ENCODE measurements around the gene MYO1H.
"Not testable (repeated sequence)": the region's sequence is repeated elsewhere in the genome, so short reads cannot be mapped to it uniquely, and the experiment has no call there.

Gene MYO1H, protein sequence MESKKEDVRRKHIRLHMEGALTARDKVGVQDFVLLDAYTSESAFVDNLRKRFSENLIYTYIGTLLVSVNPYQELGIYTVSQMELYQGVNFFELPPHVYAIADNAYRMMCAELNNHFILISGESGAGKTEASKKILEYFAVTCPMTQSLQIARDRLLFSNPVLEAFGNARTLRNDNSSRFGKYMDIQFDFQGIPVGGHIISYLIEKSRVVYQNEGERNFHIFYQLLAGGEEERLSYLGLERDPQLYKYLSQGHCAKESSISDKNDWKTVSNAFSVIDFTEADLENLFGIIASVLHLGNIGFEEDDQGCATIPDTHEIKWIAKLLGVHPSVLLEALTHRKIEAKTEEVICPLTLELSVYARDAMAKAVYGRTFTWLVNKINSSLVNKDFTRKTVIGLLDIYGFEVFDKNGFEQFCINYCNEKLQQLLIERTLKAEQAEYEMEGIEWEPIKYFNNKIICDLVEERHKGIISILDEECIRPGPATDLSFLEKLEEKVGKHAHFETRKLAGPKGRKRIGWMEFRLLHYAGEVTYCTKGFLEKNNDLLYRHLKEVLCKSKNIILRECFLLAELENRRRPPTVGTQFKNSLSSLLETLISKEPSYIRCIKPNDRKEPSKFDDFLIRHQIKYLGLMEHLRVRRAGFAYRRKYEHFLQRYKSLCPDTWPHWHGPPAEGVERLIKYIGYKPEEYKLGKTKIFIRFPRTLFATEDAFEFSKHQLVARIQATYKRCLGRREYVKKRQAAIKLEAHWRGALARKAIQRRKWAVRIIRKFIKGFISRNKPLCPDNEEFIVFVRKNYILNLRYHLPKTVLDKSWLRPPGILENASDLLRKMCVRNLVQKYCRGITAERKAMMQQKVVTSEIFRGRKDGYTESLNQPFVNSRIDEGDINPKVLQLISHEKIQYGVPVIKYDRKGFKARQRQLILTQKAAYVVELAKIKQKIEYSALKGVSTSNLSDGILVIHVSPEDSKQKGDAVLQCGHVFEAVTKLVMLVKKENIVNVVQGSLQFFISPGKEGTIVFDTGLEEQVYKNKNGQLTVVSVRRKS

DNA sequence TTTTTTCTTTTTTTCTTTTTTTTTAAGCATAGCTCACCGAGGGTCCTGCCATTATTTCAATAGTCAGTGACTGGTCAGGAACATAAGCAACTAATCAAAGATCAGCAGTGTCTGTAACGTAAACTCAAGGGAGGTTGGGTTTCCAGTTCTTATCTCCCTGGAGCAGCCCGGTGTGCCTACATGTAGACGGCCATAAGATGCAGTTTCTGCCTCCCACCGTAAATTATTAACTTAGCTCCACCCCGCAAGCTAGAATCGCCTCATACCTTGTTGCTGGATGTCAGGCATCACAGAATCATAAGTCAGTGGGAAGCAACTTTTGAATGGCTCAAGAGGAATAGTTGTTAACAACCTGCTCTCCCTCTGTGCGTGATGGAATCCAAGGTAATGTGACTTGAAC, at the start of gene MYO1H:
Gene MYO1H, plus strand, starts transcription at position 312 of the 400 bp plus-strand sequence. Its CDS starts 61 bp downstream, at position 373.
- DNase-seq: no peak

DNA sequence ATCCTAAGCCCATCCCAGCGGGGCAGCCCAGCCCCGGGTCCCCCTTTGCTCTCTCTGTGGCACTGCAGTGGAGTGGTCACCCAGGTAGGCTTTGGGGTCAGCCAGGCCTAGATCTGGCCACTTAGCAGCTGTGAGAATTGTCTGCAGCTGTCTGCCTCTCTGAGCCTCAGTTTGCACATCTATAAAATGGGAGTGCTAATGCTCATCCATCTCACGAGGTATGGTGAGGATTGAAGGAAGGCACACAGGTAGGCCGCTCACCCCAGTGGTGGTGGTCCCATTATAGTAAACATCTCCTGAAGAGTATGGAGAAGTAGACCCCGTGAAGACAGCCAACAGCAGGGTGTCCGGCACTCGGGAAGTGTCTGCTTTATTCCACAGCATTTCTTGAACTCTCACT, 47.9 kb upstream of the MYO1H start:
- DNase-seq: no peak

DNA sequence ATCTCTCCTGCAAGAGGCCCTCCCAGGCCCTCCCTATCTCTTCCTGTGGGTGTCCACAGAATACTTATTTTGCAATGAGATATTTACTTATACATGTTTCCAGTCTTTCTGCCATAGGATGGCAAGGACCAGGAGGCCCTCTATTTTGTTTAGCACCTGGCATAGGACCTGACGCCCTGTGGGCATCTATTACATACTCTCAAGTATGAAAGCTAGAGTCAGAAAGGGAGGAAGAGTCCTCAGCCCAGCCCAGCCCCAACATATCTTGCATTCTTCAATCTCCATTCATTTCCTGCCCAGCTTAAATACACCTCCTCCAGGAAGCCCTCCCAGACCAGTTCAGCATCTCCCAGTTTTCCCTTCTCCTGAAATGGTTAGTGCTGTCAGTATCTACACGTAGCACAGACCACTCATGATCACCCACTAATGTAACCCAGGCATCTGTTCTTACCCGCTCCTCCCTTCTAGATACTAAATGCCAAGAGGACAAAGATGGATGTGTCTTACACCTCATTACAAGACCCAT, 46.0 kb upstream of the MYO1H start:
- no peak for DNase-seq

DNA sequence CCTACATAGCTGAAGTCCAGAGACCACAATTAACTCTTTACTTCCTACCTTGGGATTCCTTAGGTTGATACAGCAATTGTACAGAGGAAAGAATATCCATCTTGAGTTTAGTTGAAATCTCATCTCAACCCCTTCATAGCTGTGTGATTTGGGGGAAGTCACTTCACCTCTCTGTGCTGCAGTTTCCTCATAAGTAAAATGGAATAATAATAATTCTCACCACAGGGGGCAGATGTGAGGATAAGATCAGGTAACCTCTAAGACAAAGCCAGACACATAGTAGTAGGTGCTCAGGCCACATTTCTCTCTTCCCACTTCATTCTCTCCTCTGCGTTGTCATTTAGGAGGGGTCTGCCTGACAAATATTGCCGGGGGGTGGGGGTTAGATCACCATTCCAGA, 45.3 kb upstream of the MYO1H start:
- no peak for DNase-seq

DNA sequence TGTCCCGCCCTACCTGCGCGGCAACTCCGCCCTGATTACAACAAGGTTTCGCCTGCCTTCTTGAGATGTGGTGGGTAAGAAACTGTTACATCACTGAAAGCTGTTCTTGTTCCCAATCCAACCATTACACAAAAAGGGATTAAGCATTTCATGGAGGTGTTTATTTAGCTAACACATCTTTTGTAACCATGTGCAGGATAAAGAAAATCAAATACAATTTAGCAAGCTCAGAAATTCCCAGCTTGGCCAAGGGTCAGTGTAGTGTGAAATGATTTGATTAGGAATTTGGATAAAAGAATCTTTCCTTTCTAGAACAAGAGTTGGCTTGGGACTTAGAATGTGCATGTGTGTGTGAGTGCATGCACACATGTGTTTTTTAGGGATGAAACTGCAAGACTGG, 44.9 kb upstream of the MYO1H start:
- no peak for DNase-seq

DNA sequence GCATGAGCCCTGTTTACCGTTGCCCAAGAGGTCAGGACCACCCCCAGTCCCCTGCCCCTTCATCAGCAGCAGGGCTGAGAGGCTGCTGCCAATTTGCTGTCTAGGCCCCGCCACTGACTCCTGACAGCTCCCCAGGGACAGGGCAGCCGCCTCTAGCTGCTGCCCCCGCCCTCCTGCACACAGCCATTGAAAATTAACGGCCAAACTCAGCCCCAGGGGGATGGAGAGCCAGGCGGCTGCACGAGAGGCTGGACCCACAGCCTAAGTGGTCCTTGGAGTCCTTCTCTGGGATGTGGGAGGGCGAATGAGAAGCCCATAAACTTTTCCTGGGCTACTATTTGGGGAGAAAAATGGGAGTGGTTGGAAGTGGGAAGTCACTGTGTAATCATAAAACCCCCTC, 43.2 kb upstream of the MYO1H start:
- no peak for DNase-seq

DNA sequence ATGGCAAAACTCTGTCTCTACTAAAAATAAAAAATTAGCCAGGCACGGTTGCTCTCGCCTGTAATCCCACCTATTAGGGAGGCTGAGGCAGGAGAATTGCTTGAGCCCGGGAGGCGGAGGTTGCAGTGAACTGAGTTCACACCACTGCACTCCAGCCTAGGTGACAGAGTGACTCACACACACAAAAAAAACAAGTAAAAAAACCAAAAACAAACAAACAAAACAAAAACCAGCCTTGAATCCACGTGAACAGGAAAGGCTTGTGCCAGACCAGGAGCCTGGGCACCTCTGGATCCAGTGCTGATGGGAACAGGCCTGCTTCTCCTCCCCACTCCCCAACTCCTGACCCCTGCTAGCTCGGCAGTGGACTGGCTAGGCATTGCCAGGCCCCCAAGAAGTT, 42.2 kb upstream of the MYO1H start:
- DNase-seq: no peak

DNA sequence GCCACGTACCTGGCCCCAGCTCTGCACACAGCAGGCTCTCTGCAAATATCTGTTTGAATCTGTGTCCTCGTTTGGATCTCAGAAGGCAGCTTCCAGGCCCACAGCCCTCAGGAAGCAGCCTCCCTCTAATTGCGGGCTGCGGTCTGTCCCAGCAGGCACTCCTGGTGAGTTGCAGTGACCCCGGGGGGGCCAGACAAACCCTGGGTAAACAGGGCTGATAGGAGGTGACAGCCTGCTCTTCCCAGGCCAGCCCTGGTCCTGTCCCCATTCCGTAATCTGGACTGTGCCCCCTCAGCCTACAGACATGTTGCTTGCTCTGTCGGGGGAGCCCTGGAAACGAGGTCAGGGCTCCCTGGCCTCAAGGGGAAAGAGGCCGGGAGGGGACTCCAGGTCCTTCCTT, 40.6 kb upstream of the MYO1H start:
- no peak for DNase-seq

DNA sequence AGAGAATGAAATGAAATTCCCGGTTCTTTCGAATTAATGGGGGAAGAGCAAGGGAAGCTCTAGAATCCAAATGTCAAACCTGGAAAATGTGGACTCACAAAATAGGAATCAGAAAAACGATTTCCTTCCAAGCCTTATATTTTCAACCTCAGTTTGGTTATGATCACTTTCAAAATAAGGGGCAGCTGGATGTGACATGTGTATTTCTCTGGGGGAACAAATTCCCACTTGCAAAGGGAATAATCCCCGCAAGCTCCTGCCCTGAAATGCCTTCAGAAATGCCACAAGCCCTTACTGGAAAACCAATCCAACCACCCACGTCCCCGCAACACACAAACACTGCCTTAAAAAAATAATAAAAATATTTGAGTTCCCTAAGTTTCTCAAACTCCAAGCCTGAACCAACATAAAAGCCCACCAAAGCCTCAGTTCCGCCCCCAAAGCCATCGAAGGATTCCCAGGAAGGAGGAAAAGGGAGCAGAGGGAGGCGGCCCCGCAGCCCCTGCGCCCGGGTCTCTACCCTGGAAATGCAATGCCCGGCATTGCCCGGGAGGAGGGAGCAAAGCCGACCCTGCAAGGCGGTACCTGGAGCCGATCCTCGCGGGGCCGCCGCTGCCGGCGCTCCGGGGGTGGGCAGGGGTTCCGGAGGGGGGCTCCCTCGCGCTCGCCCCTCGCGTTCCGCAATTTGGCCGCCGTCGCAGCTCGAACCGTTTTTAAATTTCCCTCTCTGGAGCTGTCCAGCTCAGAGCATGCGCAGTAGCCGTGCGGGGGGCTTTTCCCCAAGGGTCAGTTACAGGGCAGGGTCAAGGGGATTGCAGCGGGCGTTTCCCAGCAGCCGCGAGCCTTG, 38.9 kb upstream of the MYO1H start, which contains the start of gene FOXN4:
Gene FOXN4, minus strand, starts transcription at position 751 of the 847 bp plus-strand sequence. CDS start 963 bp downstream, outside the sequence.
- no peak for DNase-seq

DNA sequence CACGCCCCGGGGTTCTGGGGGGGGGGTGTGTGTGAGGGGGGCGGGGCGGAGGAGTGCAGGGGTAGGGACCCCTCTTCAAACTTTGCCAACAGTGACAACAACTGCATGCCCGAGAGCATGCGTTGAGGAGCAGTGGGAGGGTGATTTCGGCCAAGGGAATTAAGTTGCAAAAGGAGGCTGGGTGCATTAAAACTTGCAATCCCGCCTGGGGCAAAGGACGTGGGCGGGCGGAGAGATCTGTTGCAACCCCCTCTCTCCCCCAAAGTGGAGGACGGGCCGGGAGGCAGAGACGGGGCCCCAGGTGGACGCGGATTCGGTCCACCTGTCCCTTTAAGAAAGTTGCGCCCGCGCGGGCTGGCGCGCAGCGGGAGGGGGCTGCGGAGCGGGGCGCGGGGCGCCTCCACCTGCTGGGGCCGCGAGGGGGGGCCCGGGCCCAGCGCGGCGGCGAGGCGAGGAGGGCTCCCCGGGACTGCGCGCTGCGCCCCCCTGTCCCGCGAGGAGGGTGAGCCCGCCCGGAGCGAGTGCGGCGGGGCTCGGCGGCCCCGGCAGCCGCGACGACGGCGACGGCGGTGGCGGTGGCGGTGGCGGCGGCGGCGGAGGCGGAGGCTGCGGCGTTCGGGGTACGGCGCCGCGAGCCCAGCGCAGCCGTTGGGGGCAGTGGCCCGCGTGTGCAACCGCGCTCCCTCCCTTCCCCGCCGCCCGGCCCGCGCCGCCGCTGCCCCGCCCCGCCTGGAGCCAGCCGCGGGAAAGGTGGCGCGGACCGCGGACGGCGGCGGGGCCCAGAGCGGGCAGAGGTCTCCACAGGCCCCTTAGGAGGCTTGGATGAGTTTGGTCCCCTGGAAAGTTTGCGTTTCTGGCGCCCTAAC, 38.1 kb upstream of the MYO1H start:
- DNase-seq: no peak

DNA sequence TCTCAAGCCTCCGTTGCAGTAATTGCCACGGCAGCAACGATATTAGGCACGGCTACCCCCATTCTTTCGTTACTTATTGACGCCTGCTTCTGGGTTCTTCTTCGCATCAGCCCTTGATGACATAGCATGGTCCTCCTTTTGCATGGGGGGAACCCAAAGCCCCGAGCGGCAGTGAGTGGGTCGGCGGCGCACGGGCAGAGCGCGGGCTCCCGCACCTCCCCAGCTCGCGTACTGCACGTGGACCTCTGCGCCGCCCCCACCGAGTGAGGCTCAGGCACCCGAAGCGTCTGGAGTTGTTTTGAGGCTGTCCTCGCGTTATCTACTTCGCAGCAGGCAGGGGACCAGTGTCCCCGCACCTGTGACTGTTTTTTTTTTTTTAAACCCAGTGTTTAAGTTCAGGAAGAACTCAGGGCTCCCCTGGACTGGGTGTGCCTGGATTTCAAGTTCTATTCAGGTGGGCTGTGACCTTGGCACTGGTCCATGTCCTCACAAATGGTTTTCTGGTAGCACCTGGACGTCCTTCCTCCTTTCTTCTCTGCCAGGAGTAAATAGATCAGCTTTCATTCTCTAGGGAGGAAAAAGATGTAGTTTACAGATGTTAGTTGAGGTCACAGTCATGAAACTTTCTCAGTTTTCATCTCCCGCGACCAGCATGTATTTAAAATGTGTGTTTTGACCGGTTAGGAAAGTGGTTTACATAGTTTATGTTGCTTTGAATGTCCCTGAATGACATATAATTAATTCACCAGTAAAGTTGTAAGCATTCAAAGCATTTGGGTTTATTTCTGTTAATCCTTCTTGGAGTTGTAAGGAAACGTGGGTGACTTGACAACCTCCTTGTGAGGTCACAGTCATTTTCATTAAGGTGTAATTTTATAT, 37.2 kb upstream of the MYO1H start:
- no peak for DNase-seq

DNA sequence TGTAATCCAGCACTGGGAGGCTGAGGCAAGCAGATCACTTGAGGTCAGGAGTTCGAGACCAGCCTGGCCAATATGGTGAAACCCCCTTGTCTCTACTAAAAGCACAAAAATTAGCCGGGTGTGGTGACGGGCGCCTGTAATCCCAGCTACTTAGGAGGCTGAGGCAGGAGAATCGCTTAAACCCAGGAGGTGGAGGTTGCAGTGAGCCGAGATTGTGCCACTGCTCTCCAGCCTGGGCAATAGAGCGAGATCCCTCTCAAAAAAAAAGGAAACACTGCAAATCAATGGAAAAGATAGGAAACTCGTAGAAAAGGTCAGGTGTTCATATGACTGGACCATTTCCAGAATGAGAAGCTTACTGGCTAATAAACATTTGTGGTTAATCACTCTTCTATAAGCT, 26.4 kb upstream of the MYO1H start:
- not testable (repeated sequence) for DNase-seq

DNA sequence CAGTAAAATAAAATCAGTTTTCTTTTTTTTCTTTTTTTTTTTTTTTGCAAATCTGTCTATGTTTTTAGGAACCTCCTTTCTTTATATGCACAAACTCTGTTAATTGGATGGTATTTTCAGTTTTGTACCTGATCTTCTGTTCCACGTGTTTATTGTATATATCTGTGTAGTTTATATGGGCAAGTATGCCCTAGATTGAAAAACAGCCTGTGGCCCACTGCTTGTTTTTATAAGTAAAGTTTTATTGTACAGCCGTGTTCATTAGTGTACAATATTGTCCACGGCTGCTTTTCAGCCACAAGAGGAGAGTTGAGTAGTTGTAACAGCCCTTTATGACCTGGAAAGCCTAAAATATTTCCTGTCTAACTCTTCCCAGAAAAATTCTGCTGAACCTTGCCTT, 18.7 kb upstream of the MYO1H start:
- DNase-seq: no peak

DNA sequence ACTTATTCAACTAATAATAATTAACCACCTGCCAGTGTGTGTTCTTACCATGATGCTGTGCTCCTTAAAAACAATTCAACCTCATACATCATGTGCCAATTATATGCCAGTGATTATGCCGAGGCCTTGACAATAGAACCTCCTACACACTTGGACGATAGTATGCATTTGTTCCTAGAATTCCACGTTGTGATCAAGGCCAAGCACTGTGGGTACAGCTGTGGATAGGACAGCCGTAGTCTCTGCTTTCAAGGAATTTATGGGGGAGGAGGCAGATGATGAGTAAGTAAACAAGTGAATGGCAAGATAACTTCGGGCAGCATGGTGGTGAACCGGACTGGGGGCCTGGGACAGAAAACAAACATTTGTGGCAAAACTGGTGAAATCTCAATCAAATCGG, 18.0 kb upstream of the MYO1H start:
- DNase-seq: no peak

DNA sequence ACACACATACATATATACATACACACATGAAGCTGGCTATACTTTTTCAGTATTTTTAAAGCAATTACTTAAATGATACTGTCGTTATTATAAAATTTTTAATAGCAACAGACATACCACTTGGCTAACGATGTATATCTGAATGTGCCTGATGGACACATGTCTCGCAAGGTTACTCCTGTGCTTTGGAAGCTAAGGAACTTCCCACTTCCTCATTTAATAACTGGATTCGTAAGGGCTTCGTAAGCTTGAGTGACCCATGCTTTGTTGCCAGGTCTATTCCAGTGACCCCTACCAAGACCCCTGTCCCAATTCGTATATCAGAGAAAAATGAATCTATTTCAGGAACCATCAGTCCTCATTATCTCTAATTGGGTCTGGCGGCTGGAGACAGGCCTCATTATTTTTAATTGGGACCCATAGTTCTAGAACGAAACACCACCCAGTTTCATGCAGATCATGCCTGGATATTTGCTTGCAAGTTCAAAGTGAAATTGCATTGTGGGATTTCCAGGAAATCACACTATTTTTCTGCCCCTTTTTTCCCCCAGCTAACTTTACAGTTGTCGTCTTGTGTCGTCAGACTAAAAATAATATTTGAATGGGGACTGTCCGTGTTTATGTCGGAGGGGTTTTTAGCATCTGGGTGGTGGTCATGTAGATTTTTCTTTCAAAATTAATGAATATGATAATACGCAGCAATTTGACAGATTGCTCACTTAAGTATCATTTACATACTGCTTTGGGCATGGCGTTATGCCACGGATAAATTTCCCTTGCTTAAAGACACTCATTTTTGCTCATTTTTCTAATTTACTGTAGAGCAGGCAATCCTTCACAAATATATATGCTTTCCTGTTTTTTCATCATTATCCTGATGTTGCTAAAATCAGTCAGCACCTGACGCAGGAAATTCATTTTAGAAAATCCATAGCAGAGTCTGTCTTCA, 17.1 kb upstream of the MYO1H start:
- DNase-seq: no peak

DNA sequence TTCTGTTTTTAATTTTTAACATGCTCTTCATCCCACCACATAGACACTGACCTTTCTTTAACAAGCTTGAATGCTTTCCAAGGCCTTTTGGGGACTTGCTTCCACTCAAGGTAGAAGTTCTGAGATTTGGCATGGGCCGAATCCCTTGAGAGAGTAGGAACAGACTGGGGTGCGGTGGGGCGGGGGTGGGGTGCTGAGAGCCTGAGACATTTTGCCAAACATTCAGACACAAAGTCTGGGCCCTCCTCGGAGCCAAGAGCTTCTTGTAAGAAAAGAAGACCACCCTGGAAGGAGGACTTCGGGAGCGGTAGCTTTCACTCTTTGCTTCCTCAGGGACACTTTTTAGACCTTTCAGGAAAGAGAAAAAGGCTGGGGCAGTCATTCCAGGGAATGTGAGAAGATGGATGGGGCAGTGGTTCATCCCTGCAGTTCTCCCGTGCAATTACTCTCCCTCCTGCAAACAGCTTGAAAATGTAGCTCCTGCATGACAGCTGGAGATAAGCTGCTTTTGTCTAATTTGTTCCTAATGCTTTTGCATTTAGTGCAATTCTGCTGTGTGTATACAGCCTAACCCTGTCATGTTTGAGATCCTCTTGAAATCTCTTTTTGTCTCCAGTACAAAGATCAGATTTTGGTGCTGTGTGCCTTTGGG, 16.3 kb upstream of the MYO1H start:
- DNase-seq: no peak

DNA sequence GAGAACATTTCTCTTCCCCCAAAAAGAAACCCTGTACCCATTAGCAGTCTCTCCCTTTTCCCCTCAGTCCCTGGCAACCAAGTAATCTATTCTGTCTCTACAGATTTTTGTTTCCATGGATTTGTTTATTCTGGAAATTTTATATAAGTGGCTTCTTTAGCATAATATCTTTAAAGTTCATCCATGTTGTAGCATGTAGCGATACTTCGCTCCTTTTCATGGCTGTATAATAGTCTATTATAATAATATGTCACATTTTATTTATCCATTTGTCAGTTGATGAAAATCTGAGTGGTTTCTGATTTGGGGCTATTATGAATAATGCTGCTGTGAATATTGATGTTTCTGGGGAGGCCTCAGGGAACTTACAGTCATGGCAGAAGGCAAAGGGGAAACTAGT, 12.8 kb upstream of the MYO1H start:
- no peak for DNase-seq

DNA sequence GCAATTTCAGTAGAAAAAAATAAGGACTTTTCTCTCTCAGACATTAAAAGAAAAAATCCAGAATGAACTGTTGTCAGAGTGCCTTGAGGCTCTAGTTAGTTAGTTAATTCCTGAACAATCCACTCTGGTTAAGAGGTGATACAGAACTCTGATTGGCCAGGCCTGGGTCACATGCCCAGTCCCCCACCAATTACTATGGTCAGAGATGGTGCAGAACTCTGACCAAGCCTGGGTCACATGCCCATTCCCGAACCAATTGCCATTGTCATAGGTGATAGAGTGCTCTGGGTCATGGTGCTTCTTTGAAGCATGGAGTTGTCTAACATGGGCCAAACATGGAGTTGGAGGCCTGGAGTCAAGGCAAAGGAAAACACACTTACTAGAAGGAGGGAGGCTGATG, 11.1 kb upstream of the MYO1H start:
- no peak for DNase-seq

DNA sequence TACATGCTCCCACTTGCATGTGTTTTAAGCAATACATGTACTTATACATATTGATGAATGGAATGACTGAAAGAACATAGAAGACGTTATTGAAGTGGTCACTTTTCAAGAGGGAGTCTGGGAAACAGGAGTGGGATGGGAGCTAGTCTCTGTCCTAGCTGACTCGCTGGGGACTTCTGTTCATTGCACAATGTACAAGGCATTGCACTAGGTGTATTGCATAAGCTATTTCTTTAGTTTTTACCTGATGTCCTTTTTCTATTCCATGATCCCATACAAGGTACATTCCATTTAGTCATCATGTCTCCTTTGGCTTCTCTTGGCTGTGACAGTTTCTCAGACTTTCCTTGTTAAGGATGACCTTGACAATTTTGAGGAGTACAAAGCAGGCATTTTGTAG, 4.0 kb upstream of the MYO1H start:
- DNase-seq: no peak

All from CD4-positive, alpha-beta T cell treated with Interleukin-12 subunit alpha and Interleukin-12 subunit beta, for 1 hour (primary cell).